GM12872 (cell line): Measurements from ENCODE around the gene RUBCNL.

Experiments
- TF ChIP-seq, protein P1 (sequence below): IDR thresholded peaks from 3 replicates; pipeline ENCODE4 v1.5.1; 2011; ENCODE audit warnings: low read depth, mild to moderate bottlenecking, low read length, moderate library complexity; ENCODE audit not compliant: insufficient read depth

RUBCNL gene

DNA sequence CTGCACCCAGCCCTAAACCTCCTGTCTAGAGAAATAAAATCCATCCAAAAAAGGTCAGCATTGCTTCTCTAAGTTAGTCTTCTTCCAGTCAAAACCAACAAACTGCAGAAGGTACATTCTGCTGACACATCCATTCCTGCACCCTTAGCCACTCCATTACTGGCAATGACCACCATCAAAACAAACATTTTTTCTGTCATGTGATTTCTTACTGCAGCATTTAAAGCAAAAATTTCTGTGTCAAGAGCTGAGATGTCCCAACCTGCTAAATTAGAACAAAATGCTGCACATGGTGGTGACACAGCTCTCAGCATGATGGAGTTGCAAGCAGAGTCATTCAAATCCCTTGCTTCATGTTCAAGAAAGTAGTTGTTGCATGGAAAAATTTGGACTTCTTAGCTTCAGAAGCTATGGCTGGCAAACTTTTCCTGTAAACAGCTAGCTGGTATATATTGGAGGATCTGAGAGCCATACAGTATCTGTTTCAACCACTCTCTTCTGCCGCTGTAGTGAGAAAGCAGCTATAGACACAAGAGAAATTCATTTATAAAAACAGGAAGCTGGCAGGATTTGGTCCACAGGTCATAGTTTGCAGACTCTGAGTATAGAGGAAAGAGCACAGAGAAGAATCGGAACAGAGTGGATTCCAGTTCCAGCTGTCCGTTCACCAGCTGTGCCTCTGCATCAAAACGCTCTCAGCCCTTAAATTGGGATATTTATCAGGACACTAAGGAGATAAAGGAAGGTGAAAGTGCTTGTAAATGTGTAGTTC is 17.4 kb downstream of the RUBCNL start:
- TF ChIP-seq, protein P1, sequence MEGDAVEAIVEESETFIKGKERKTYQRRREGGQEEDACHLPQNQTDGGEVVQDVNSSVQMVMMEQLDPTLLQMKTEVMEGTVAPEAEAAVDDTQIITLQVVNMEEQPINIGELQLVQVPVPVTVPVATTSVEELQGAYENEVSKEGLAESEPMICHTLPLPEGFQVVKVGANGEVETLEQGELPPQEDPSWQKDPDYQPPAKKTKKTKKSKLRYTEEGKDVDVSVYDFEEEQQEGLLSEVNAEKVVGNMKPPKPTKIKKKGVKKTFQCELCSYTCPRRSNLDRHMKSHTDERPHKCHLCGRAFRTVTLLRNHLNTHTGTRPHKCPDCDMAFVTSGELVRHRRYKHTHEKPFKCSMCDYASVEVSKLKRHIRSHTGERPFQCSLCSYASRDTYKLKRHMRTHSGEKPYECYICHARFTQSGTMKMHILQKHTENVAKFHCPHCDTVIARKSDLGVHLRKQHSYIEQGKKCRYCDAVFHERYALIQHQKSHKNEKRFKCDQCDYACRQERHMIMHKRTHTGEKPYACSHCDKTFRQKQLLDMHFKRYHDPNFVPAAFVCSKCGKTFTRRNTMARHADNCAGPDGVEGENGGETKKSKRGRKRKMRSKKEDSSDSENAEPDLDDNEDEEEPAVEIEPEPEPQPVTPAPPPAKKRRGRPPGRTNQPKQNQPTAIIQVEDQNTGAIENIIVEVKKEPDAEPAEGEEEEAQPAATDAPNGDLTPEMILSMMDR, result no peak

DNA sequence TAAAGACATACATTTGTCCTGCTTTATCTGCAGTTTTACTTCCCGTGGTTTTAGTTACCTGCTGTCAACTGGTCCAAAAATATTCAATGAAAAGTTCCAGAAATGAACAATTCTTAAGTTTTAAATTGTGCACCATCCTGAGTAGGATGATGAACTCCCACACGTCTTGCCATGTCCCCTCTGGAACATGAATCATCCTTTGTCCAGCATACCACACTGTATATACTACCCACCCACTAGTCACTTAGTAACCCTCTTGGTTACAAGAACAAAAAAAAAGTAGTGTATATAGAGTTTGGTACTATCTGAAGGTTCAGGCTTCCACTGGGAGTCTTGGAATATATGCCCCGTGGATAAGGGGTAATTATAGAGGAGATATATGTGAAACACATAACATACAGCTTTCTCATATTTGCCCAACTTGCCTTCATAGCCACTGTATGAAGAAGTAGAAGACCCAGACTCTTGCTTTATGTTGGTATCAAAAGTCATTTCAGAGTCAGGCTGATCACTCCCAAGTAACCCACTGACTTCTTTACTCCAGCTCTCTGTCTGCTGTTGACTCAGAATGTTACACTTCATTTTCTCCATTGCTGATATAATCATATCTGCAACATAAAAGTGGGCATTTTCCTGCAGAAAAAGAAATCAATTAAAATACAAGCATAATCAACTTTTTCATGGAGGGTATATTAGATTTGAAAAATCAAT is 19.3 kb downstream of the RUBCNL start:
- TF ChIP-seq, protein P1, result no peak

DNA sequence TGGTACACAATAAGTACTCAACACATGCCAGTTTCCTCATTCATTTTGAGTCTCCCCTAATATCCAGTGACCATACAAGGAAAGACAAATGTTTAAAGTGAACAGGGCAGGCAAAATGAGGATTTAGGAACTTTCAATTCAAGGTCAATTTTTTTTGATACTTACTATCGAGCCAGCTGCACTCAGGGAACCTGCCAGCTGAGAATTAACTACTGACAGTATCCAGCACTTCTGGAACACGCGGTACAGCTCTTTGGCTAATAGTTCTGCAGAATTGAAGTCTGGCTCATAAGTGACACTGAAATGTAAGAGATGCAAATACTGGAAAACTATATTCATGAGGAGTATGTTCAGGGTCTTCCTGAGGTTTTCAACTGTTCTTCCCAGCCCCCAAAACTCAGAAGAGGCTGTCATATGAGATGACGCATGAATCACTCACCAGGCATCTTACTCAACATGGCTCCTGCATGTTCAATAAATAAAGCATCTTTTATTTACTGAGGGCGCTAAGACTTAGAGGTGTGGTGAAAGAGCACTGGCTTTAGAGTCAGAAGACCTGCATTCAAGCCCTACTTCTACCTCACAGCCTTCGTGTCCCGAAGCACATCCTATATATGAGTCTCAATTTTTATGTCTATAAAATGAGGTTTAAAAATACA is 25.6 kb downstream of the RUBCNL start:
- TF ChIP-seq, protein P1, result no peak

DNA sequence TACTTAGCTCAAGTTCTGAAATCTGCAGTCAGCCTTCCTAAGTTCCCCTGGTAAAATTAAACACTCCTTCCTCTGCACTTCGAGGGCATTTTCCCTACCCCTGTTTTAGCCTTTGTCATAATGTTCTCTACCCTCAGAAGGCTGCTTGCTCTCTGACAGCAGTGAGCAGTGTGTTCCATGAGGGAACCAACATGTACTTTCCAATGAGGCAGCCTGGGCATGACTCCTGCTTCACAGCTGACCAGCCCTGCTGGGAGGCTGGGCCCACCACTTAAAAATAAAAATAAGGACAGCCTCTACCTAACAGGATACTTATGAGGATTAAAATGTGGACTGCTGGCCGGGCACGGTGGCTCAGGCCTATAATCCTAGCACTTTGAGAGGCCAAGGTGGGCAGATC is 26.4 kb downstream of the RUBCNL start:
- TF ChIP-seq, protein P1, result no peak

DNA sequence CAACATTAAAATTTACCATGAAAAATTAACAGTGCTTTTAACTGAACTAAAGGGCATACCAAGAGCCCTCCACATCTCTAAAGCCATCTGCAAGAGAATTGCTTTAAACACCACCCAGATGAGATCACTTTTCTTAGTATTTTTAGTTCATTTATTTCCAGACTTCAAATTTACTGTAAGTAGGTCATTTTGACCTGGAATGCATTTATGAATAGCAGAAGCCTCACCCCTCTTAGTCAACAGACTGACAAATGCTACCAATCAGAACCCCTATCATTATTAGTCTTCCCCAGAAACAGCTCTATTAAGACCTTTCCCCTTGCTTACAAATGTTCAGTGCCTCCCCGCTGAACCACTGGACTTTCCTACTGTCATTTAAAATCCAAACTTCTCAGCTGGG is 27.3 kb downstream of the RUBCNL start:
- TF ChIP-seq, protein P1, result no peak

DNA sequence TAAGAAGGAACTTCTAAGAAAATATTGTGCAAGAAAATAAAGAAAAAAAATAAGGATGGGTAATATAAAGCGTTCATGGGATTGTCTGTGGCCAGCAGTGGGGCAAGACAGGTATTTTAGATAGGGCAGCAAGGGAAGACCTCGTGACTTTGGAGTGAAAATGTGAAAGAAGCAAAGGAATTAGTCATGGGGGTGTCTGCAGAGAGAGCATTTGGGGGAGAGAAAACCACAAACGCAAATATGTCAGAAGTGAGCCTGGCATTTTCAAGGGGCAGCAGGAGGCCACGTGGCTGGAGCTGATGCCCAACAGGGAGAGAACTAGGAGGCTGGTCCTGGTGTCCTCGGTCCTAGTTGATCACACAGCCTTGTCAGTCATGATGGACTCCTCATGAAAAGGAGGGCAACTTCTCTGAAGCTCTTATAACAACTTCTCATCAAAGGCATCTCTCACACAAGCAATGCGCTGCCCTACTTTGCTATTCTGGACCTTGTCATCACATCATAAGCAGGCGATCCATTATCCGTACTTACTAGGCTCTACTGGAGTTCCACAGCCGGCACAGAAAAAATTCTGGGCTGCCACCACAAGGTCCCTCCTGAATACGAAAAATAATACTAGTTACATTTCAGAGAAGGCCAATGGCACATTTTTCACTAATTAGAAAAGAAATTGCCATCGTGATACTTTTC is 31.0 kb downstream of the RUBCNL start:
- TF ChIP-seq, protein P1, result no peak

DNA sequence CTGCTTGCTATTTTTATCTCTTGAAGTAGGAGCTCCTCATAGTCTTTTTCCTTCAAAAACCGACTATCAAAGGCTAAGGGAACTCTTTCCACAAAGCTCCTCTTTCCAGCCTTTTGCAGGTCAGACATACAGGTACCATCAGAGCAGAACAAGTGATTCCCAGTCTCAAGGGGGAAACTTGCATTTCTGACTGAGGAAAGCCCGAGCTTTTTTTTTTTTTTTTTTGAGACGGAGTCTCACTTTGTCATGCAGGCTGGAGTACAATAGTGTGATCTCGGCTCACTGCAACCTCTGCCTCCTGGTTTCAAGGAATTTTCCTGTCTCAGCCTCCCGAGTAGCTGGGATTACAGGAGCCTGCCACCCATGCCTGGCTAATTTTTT is 32.0 kb downstream of the RUBCNL start:
- TF ChIP-seq, protein P1, result no peak
